ENCODE results near the gene PRR33. TPM values are rescaled to one million over a fixed set of nuclear protein-coding genes. Genes with fewer than 3 reads are reported as not detected.

Gene PRR33
- total RNA-seq, 1 experiment from 2014 or later: not detected

- intact Hi-C loops (cut with micrococcal nuclease): no loop called here
Observed at GRCh38 chr11:1879941-1880720, 11.6 kb downstream of the PRR33 start.

GRCh38 chr11:1879342-1879940, 12.3 kb downstream of the PRR33 start:
- BruUV-seq (replicated peaks): no TSS peak
- no peak for ATAC-seq

More at GRCh38 chr11:1879941-1880720, 11.6 kb downstream of the PRR33 start:
- Histone ChIP-seq H3K27ac (ENCODE audit: low read length) (no peak overlapping the region), H3F3A (ENCODE audit: low read length, unreplicated experiment) (no peaks in the 10 kb centered on the region), H3K9ac (ENCODE audit: low read length) (no peak overlapping the region), H3K36me3 (ENCODE audit: low read depth, low read length) (no peaks in the 10 kb centered on the region), H3K4me2 (ENCODE audit: low read length) (no peak overlapping the region), H3K9me2 (replicated peaks; ENCODE audit: low read length) (no peaks in the 10 kb centered on the region), H2AFZ (ENCODE audit: low read length) (no peak overlapping the region), H3K79me2 (ENCODE audit: low read length) (no peaks in the 10 kb centered on the region), H3K9me3 (ENCODE audit: low read length) (no peaks in the 10 kb centered on the region), H3K4me3 (ENCODE audit: low read length) (no peak overlapping the region), H3K4me1 (ENCODE audit: insufficient read depth, low read length) (no peaks in the 10 kb centered on the region), H3K27me3 (ENCODE audit: low read length) (no peaks in the 10 kb centered on the region), H4K20me1 (ENCODE audit: low read length) (no peaks in the 10 kb centered on the region)
- DNase-seq (no peak), ATAC-seq (no peak)
- POLR2A ChIA-PET (ENCODE audit: unreplicated experiment): no interaction called here
- CTCF ChIA-PET: no interaction called here
- TF ChIP-seq CTCF (conservative IDR thresholded peaks at IDR 0.05; ENCODE audit: low read depth, low read length) (no peak), EZH2phosphoT487 (IDR thresholded peaks at IDR 0.05; ENCODE audit: borderline replicate concordance, low read length) (no peak), EZH2 (IDR thresholded peaks at IDR 0.05; ENCODE audit: low read length, unreplicated experiment) (no peak)
- BruUV-seq (replicated peaks): no TSS peak

More at GRCh38 chr11:1879342-1879940, 12.3 kb downstream of the PRR33 start:
- Histone ChIP-seq H3K4me1 (ENCODE audit: insufficient read depth, low read length) (no peaks in the 10 kb centered on the region), H3K36me3 (ENCODE audit: low read depth, low read length) (no peaks in the 10 kb centered on the region), H3K79me2 (ENCODE audit: low read length) (no peaks in the 10 kb centered on the region), H3K4me2 (ENCODE audit: low read length) (no peak overlapping the region), H3K4me3 (ENCODE audit: low read length) (no peak overlapping the region), H3K27me3 (ENCODE audit: low read length) (no peaks in the 10 kb centered on the region), H2AFZ (ENCODE audit: low read length) (no peak overlapping the region), H3K27ac (ENCODE audit: low read length) (no peak overlapping the region), H3K9me2 (replicated peaks; ENCODE audit: low read length) (no peaks in the 10 kb centered on the region), H3K9ac (ENCODE audit: low read length) (no peak overlapping the region), H4K20me1 (ENCODE audit: low read length) (no peaks in the 10 kb centered on the region), H3F3A (ENCODE audit: low read length, unreplicated experiment) (no peaks in the 10 kb centered on the region), H3K9me3 (ENCODE audit: low read length) (no peaks in the 10 kb centered on the region)
- ChIA-PET CTCF (no interaction called here), POLR2A (ENCODE audit: unreplicated experiment) (no interaction called here)
- DNase-seq: no peak
- intact Hi-C loops (cut with micrococcal nuclease): no loop called here
- TF ChIP-seq CTCF (conservative IDR thresholded peaks at IDR 0.05; ENCODE audit: low read depth, low read length) (no peak), EZH2 (IDR thresholded peaks at IDR 0.05; ENCODE audit: low read length, unreplicated experiment) (no peak)
